Esophagus muscularis mucosa (tissue), 4 donors: ENCODE measurements around the gene NCKAP1.

Source experiments
- EP300 ChIP-seq: sonication (generic); formaldehyde crosslinking; IDR thresholded peaks from one replicate; pipeline ENCODE4 v1.6.1; 2017; ENCODE audit warnings: antibody characterized with exemption
- POLR2A ChIP-seq: fragments of 450-650 bp; IDR thresholded peaks from one replicate; pipeline ENCODE4 v1.6.1; 2017; ENCODE audit warnings: antibody characterized with exemption, moderate library complexity, mild to moderate bottlenecking, low read depth
- POLR2AphosphoS5 ChIP-seq, 2 donors: sonication (generic); formaldehyde crosslinking; IDR thresholded peaks; one replicate each; pipeline ENCODE4 v1.6.1; 2017; ENCODE audit warnings: antibody characterized with exemption in 2 of 2
- TF ChIP-seq, protein P1 (sequence below), 3 experiments: fragments of 200-600 bp in 2 of 3; fragments of 450-650 bp in 1 of 3; sonication (generic) in 2 of 3; IDR thresholded peaks; one replicate each; pipeline ENCODE4 v1.5.1; 2017 to 2019; ENCODE audit warnings: antibody characterized with exemption in 3 of 3, mild to moderate bottlenecking in 2 of 3, moderate library complexity in 1 of 3

DNA sequence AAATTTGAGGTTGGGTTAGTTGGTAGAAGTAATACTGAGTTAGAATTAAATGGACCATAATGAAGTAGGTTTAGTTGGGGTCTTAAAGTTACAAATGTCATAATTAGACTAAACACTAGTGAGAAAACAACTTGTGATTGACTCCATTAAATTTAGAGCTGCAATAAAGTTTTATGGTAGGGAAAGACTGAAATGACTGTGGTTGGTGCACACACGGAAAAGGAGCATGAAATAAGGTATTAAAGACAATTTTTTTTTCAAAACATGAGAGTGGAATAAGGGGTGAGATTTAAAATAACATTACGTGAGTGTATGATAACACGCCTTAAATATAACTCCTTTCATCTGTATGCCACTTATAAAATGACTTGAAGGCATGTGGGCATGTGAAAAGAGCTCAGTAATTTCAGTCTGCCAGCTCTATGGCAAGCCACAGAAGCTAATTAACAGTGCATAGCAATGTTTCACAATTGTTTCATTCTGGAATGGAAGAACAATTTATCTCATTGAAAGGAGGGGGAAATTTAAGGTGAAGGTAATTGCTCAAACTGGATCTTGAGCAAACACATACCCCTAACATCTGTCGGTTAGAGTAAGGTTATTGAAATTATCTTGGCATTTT is 173.2 kb downstream of the NCKAP1 start:
- TF ChIP-seq, protein P1, sequence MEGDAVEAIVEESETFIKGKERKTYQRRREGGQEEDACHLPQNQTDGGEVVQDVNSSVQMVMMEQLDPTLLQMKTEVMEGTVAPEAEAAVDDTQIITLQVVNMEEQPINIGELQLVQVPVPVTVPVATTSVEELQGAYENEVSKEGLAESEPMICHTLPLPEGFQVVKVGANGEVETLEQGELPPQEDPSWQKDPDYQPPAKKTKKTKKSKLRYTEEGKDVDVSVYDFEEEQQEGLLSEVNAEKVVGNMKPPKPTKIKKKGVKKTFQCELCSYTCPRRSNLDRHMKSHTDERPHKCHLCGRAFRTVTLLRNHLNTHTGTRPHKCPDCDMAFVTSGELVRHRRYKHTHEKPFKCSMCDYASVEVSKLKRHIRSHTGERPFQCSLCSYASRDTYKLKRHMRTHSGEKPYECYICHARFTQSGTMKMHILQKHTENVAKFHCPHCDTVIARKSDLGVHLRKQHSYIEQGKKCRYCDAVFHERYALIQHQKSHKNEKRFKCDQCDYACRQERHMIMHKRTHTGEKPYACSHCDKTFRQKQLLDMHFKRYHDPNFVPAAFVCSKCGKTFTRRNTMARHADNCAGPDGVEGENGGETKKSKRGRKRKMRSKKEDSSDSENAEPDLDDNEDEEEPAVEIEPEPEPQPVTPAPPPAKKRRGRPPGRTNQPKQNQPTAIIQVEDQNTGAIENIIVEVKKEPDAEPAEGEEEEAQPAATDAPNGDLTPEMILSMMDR (IDR thresholded peaks at IDR 0.05), result no peak
- TF ChIP-seq POLR2A (no peak), EP300 (no peak), POLR2AphosphoS5 (IDR thresholded peaks at IDR 0.05) (no peak)
